ENCODE results near the gene TCF12.

Gene TCF12

GRCh38 chr15:57057134-57057930 lies 138.9 kb downstream of the TCF12 start:
- DNase-seq = no peak

- DNase-seq = no peak
Measured at GRCh38 chr15:57059026-57059660, 140.7 kb downstream of the TCF12 start.

- no peak for DNase-seq
Measured at GRCh38 chr15:57060799-57061198, 142.4 kb downstream of the TCF12 start.

GRCh38 chr15:57061281-57061680 lies 142.8 kb downstream of the TCF12 start:
- DNase-seq = no peak

GRCh38 chr15:57061696-57062095 lies 143.3 kb downstream of the TCF12 start:
- DNase-seq = no peak

- DNase-seq = peak; percentile 6
Measured at GRCh38 chr15:57064033-57064432, 145.6 kb downstream of the TCF12 start.

GRCh38 chr15:57069423-57069822 lies 151.0 kb downstream of the TCF12 start:
- no peak for DNase-seq

GRCh38 chr15:57070674-57071073 lies 152.2 kb downstream of the TCF12 start:
- no peak for DNase-seq

GRCh38 chr15:57079446-57079845 lies 161.0 kb downstream of the TCF12 start:
- no peak for DNase-seq

- no peak for DNase-seq
Measured at GRCh38 chr15:57079931-57080620, 161.6 kb downstream of the TCF12 start.

- no peak for DNase-seq
Measured at GRCh38 chr15:57082054-57082728, 163.7 kb downstream of the TCF12 start.

GRCh38 chr15:57084192-57084591 lies 165.7 kb downstream of the TCF12 start:
- DNase-seq = no peak

GRCh38 chr15:57085267-57085666 lies 166.8 kb downstream of the TCF12 start:
- DNase-seq = no peak

GRCh38 chr15:57086857-57087427 lies 168.5 kb downstream of the TCF12 start:
- no peak for DNase-seq

- DNase-seq = no peak
Measured at GRCh38 chr15:57089815-57090495, 171.5 kb downstream of the TCF12 start.

GRCh38 chr15:57090496-57090859 lies 172.0 kb downstream of the TCF12 start:
- DNase-seq = no peak

- no peak for DNase-seq
Measured at GRCh38 chr15:57091636-57092035, 173.2 kb downstream of the TCF12 start.

- no peak for DNase-seq
Measured at GRCh38 chr15:57092252-57092651, 173.8 kb downstream of the TCF12 start.

GRCh38 chr15:57094321-57095257 lies 176.1 kb downstream of the TCF12 start:
- DNase-seq = no peak

- DNase-seq = no peak
Measured at GRCh38 chr15:57095896-57096295, 177.5 kb downstream of the TCF12 start.

GRCh38 chr15:57097246-57097645 lies 178.8 kb downstream of the TCF12 start:
- no peak for DNase-seq
